OCI-LY3 (cell line): Measurements from ENCODE around the gene FUS.
"Not testable (repeated sequence)": the region's sequence is repeated elsewhere in the genome, so short reads cannot be mapped to it uniquely, and the experiment has no call there.

Experiments used
- EZH2phosphoT487 ChIP-seq: fragments of 200-600 bp; shearing (Covaris generic); IDR thresholded peaks from 2 replicates; pipeline ENCODE4 v1.6.1; 2018; ENCODE audit warnings: antibody characterized with exemption, mixed run types, low read depth
- TF ChIP-seq, protein P1 (sequence below): fragments of 200-600, 300-600 bp; sonication (generic); IDR thresholded peaks from 2 replicates; pipeline ENCODE4 v1.5.1; 2014; ENCODE audit warnings: antibody characterized with exemption, low read length, low read depth

GRCh38 chr16:31144418-31144817, 35.5 kb upstream of the FUS start:
- TF ChIP-seq, protein P1, sequence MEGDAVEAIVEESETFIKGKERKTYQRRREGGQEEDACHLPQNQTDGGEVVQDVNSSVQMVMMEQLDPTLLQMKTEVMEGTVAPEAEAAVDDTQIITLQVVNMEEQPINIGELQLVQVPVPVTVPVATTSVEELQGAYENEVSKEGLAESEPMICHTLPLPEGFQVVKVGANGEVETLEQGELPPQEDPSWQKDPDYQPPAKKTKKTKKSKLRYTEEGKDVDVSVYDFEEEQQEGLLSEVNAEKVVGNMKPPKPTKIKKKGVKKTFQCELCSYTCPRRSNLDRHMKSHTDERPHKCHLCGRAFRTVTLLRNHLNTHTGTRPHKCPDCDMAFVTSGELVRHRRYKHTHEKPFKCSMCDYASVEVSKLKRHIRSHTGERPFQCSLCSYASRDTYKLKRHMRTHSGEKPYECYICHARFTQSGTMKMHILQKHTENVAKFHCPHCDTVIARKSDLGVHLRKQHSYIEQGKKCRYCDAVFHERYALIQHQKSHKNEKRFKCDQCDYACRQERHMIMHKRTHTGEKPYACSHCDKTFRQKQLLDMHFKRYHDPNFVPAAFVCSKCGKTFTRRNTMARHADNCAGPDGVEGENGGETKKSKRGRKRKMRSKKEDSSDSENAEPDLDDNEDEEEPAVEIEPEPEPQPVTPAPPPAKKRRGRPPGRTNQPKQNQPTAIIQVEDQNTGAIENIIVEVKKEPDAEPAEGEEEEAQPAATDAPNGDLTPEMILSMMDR, result not testable (repeated sequence)
- TF ChIP-seq EZH2phosphoT487, result not testable (repeated sequence)
